ACHN (cell line): Measurements from ENCODE around the gene CHID1.

Source experiments
- DNase-seq: peaks from one replicate; pipeline ENCODE4 v3.0.0-alpha.2; 2015
- in situ Hi-C: cut with HindIII; loops from 2 replicates; pipeline ENCODE4 v1.10.0; 2017; ENCODE audit warnings: low sequenced_read_pairs, low pct_ligation_motif_present, low pct_unique_long_range_greater_than_20kb

The CHID1 gene

GRCh38 chr11:858762-859339, 51.8 kb downstream of the CHID1 start:
- in situ Hi-C loops, result no loop called here
- no peak for DNase-seq

- DNase-seq, result no peak
- in situ Hi-C loops, result no loop called here
These were observed 52.4 kb downstream of the CHID1 start for GRCh38 chr11:858053-858761.

- in situ Hi-C loops, result no loop called here
- DNase-seq, result no peak
These were observed 54.2 kb downstream of the CHID1 start for GRCh38 chr11:856397-856796.

- in situ Hi-C loops, result no loop called here
These were observed 54.8 kb downstream of the CHID1 start for GRCh38 chr11:855796-856195.

GRCh38 chr11:855330-855674, 55.3 kb downstream of the CHID1 start:
- DNase-seq, result no peak
- in situ Hi-C loops, result no loop called here

More at GRCh38 chr11:855796-856195, 54.8 kb downstream of the CHID1 start:
- no peak for DNase-seq

GRCh38 chr11:854601-855329, 55.8 kb downstream of the CHID1 start:
- in situ Hi-C loops, result no loop called here

GRCh38 chr11:853682-854448, 56.7 kb downstream of the CHID1 start:
- in situ Hi-C loops, result no loop called here
- no peak for DNase-seq

More at GRCh38 chr11:854601-855329, 55.8 kb downstream of the CHID1 start:
- no peak for DNase-seq

- in situ Hi-C loops, result no loop called here
- no peak for DNase-seq
These were observed 57.8 kb downstream of the CHID1 start for GRCh38 chr11:852762-853161.

- no peak for DNase-seq
- in situ Hi-C loops, result no loop called here
These were observed 59.5 kb downstream of the CHID1 start for GRCh38 chr11:850775-851763.

- no peak for DNase-seq
- in situ Hi-C loops, result no loop called here
These were observed 60.4 kb downstream of the CHID1 start for GRCh38 chr11:849951-850774.

GRCh38 chr11:849104-849824, 61.3 kb downstream of the CHID1 start:
- in situ Hi-C loops, result no loop called here
- no peak for DNase-seq

GRCh38 chr11:848380-848931, 62.2 kb downstream of the CHID1 start:
- in situ Hi-C loops, result no loop called here

GRCh38 chr11:847876-848275, 62.7 kb downstream of the CHID1 start:
- in situ Hi-C loops, result no loop called here
- DNase-seq, result no peak

More at GRCh38 chr11:848380-848931, 62.2 kb downstream of the CHID1 start:
- no peak for DNase-seq

- DNase-seq, result no peak
- in situ Hi-C loops, result no loop called here
These were observed 64.0 kb downstream of the CHID1 start for GRCh38 chr11:846496-847098.

- in situ Hi-C loops, result no loop called here
- DNase-seq, result no peak
These were observed 64.6 kb downstream of the CHID1 start for GRCh38 chr11:845872-846495.
